ENCODE measurements around the gene HADHB. TPM values are rescaled to one million over a fixed set of nuclear protein-coding genes. Genes with fewer than 3 reads are reported as not detected.
"Not testable (repeated sequence)": the region's sequence is repeated elsewhere in the genome, so short reads cannot be mapped to it uniquely, and the experiment has no call there.

The HADHB gene
- polyA plus RNA-seq, 4 donors, result 114 to 175 (median 167) TPM

GRCh38 chr2:26290001-26290400, 45.3 kb downstream of the HADHB start:
- DNase-seq (ENCODE audit: low read depth in 4 of 4, low spot score in 3 of 4), result no peak

GRCh38 chr2:26292646-26293045, 47.9 kb downstream of the HADHB start:
- no peak for DNase-seq (ENCODE audit: low read depth in 4 of 4, low spot score in 3 of 4)

- no peak for DNase-seq (ENCODE audit: low read depth in 4 of 4, low spot score in 3 of 4)
These were observed 50.8 kb downstream of the HADHB start for GRCh38 chr2:26295511-26295910.

- DNase-seq (ENCODE audit: low read depth in 4 of 4, low spot score in 3 of 4), result no peak
These were observed 52.3 kb downstream of the HADHB start for GRCh38 chr2:26297061-26297460.

GRCh38 chr2:26298286-26298637, 53.5 kb downstream of the HADHB start:
- DNase-seq (ENCODE audit: low read depth in 4 of 4, low spot score in 3 of 4), result no peak

- DNase-seq (ENCODE audit: low read depth in 4 of 4, low spot score in 3 of 4), result peak in 3 of 4 donors; percentile 22 to 36 (median 32)
These were observed 54.1 kb downstream of the HADHB start for GRCh38 chr2:26298638-26299393.

- DNase-seq (ENCODE audit: low read depth in 4 of 4, low spot score in 3 of 4), result peak; percentile 62 to 72 (median 66)
These were observed 54.8 kb downstream of the HADHB start for GRCh38 chr2:26299471-26300101.

- DNase-seq (ENCODE audit: low read depth in 4 of 4, low spot score in 3 of 4), result peak in 1 of 4 donors; percentile 43
These were observed 55.6 kb downstream of the HADHB start for GRCh38 chr2:26300234-26300925.

GRCh38 chr2:26302846-26303245, 58.1 kb downstream of the HADHB start:
- no peak for DNase-seq (ENCODE audit: low read depth in 4 of 4, low spot score in 3 of 4)

GRCh38 chr2:26305094-26305493, 60.4 kb downstream of the HADHB start:
- not testable (repeated sequence) for DNase-seq (ENCODE audit: low read depth in 4 of 4, low spot score in 3 of 4)

GRCh38 chr2:26305540-26305939, 60.8 kb downstream of the HADHB start:
- peak in 1 of 4 donors; percentile 36 for DNase-seq (ENCODE audit: low read depth in 4 of 4, low spot score in 3 of 4)

- DNase-seq (ENCODE audit: low read depth in 4 of 4, low spot score in 3 of 4), result no peak
These were observed 65.2 kb downstream of the HADHB start for GRCh38 chr2:26309921-26310320.

GRCh38 chr2:26312471-26312870, 67.7 kb downstream of the HADHB start:
- DNase-seq (ENCODE audit: low read depth in 4 of 4, low spot score in 3 of 4), result no peak

- no peak for DNase-seq (ENCODE audit: low read depth in 4 of 4, low spot score in 3 of 4)
These were observed 68.7 kb downstream of the HADHB start for GRCh38 chr2:26313446-26313845.

- no peak for DNase-seq (ENCODE audit: low read depth in 4 of 4, low spot score in 3 of 4)
These were observed 69.5 kb downstream of the HADHB start for GRCh38 chr2:26314243-26314642.

GRCh38 chr2:26316041-26316440, 71.3 kb downstream of the HADHB start:
- no peak for DNase-seq (ENCODE audit: low read depth in 4 of 4, low spot score in 3 of 4)

GRCh38 chr2:26316845-26317244, 72.1 kb downstream of the HADHB start:
- DNase-seq (ENCODE audit: low read depth in 4 of 4, low spot score in 3 of 4), result no peak

- no peak for DNase-seq (ENCODE audit: low read depth in 4 of 4, low spot score in 3 of 4)
These were observed 72.8 kb downstream of the HADHB start for GRCh38 chr2:26317377-26318105.

- no peak for DNase-seq (ENCODE audit: low read depth in 4 of 4, low spot score in 3 of 4)
These were observed 74.2 kb downstream of the HADHB start for GRCh38 chr2:26318950-26319349.

- not testable (repeated sequence) for DNase-seq (ENCODE audit: low read depth in 4 of 4, low spot score in 3 of 4)
These were observed 79.7 kb downstream of the HADHB start for GRCh38 chr2:26324479-26324878.

- no peak for DNase-seq (ENCODE audit: low read depth in 4 of 4, low spot score in 3 of 4)
These were observed 80.2 kb downstream of the HADHB start for GRCh38 chr2:26324903-26325302.

Measured in left renal pelvis (tissue), 4 donors.